Gastroesophageal sphincter (tissue), 3 donors: ENCODE measurements around the gene TNFRSF1A.

ENCODE experiments used
- EP300 ChIP-seq: sonication (generic); formaldehyde crosslinking; IDR thresholded peaks from one replicate; pipeline ENCODE4 v1.6.1; 2017; ENCODE audit warnings: antibody characterized with exemption, mild to moderate bottlenecking
- POLR2A ChIP-seq, 2 donors: fragments of 450-650 bp; IDR thresholded peaks; one replicate each; pipeline ENCODE4 v1.6.1; 2017; ENCODE audit warnings: antibody characterized with exemption in 2 of 2, mild to moderate bottlenecking in 2 of 2, moderate library complexity in 1 of 2
- TF ChIP-seq, protein P1 (sequence below), 4 experiments: fragments of 200-600 bp in 2 of 4; fragments of 450-650 bp in 2 of 4; sonication (generic) in 1 of 4; IDR thresholded peaks; one replicate each; pipeline ENCODE4 v1.5.1; 2017 to 2019; ENCODE audit warnings: antibody characterized with exemption in 4 of 4, mild to moderate bottlenecking in 2 of 4, moderate library complexity in 2 of 4

DNA sequence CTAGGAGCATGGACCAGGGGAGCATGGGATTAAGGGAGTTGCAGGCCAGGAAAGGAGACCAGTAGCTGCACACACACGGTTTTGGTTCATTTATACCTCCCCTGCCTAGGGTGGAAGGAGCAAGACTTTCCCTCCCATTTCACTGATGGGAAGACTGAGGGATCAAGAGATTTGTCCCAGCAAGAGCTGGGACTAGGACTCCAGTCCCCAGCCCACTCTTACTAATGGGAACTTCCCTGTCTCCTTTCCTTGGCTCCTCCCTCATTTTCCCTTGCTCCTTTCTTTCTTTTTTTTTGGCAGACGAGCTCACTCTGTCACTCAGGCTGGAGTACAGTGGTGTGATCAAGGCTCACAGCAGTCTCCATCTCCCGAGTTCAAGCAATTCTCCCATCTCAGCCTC, 20.5 kb upstream of the TNFRSF1A start:
- TF ChIP-seq, protein P1, sequence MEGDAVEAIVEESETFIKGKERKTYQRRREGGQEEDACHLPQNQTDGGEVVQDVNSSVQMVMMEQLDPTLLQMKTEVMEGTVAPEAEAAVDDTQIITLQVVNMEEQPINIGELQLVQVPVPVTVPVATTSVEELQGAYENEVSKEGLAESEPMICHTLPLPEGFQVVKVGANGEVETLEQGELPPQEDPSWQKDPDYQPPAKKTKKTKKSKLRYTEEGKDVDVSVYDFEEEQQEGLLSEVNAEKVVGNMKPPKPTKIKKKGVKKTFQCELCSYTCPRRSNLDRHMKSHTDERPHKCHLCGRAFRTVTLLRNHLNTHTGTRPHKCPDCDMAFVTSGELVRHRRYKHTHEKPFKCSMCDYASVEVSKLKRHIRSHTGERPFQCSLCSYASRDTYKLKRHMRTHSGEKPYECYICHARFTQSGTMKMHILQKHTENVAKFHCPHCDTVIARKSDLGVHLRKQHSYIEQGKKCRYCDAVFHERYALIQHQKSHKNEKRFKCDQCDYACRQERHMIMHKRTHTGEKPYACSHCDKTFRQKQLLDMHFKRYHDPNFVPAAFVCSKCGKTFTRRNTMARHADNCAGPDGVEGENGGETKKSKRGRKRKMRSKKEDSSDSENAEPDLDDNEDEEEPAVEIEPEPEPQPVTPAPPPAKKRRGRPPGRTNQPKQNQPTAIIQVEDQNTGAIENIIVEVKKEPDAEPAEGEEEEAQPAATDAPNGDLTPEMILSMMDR (IDR thresholded peaks at IDR 0.05), result no peak
- TF ChIP-seq POLR2A (IDR thresholded peaks at IDR 0.05), result no peak
- TF ChIP-seq EP300, result no peak
